GM19324 (cell line): ENCODE results near the gene KDM8.
A peak's percentile ranks its signal among the peaks of the same experiment; 100 is the strongest.

Experiments
- ATAC-seq: cut with Tn5 transposase; IDR thresholded peaks from one replicate; pipeline ENCODE4 v1.9.1; 2021; ENCODE audit warnings: mild to moderate bottlenecking, moderate library complexity; ENCODE audit not compliant: unreplicated experiment, low FRiP score

The KDM8 gene

GRCh38 chr16:27264151-27264550 is 60.8 kb downstream of the KDM8 start:
- no peak for ATAC-seq

GRCh38 chr16:27265982-27266381 is 62.7 kb downstream of the KDM8 start:
- ATAC-seq = no peak

GRCh38 chr16:27267037-27267677 is 63.8 kb downstream of the KDM8 start:
- ATAC-seq = no peak

- peak; percentile 82 for ATAC-seq
Measured at GRCh38 chr16:27268376-27269299, 65.3 kb downstream of the KDM8 start, which contains the start of gene NSMCE1. Gene NSMCE1 (minus strand): TSS chr16:27268772. CDS start chr16:27257570, 11,202 bp downstream.

GRCh38 chr16:27269300-27270150 is 66.2 kb downstream of the KDM8 start:
- no peak for ATAC-seq

GRCh38 chr16:27270349-27270748 is 67.0 kb downstream of the KDM8 start:
- no peak for ATAC-seq
